ENCODE results near the gene SKP1. TPM values are rescaled to one million over a fixed set of nuclear protein-coding genes. Genes with fewer than 3 reads are reported as not detected.

The SKP1 gene
- total RNA-seq, 1 experiment from 2014 or later: 348 TPM

GRCh38 chr5:134142806-134143205, 33.9 kb downstream of the SKP1 start:
- Mint-ChIP-seq H3K4me3 (no peak overlapping the region), H3K27me3 (ENCODE audit: low read depth) (no peaks in the 10 kb centered on the region), H3K9me3 (no peaks in the 10 kb centered on the region), H3K4me1 (peaks cover 7 to 16% of the 10 kb centered on the region in 2 experiments; a peak in 3 of 4 replicates), H3K27ac (0 out of 7 replicates have a peak overlapping the region, but pooled peaks of 1 of the 3 experiments have one; percentile 23), H3K36me3 (ENCODE audit: insufficient read depth in 1 of 3, low read depth in 3 of 3) (peaks cover 9 to 48% (median 36%) of the 10 kb centered on the region in 3 experiments; a peak in 6 of 7 replicates)
- H3K27ac ChIP-seq (ENCODE audit: insufficient read length, low read depth, low read length): no peak overlapping the region
- no peak overlapping the region for H4K8ac ChIP-seq (replicated peaks; ENCODE audit: insufficient read length, low read depth, low read length)
- H2AFZ ChIP-seq (ENCODE audit: low read length): no peak overlapping the region
- H3K4me1 ChIP-seq (ENCODE audit: insufficient read depth, low read length): no peaks in the 10 kb centered on the region
- H3K79me1 ChIP-seq (ENCODE audit: insufficient read depth, low read depth, low read length, poor library complexity, severe bottlenecking): peaks cover 6% of the 10 kb centered on the region
- H3K18ac ChIP-seq (ENCODE audit: insufficient read length, low read depth, low read length): no peak overlapping the region
- H4K5ac ChIP-seq (ENCODE audit: insufficient read length, low read depth, low read length): no peak overlapping the region
- no peak overlapping the region for H2BK5ac ChIP-seq (ENCODE audit: insufficient read length, low read length)
- H2BK120ac ChIP-seq (ENCODE audit: low read depth, low read length, poor library complexity, severe bottlenecking): no peak overlapping the region
- no peaks in the 10 kb centered on the region for H3K9me3 ChIP-seq (ENCODE audit: control insufficient read depth, low read depth, low read length)
- H3K79me2 ChIP-seq (ENCODE audit: insufficient read depth, low read length): no peaks in the 10 kb centered on the region
- no peak overlapping the region for H3K4ac ChIP-seq (ENCODE audit: low read depth, low read length)
- H3T11ph ChIP-seq (ENCODE audit: low read length): no peak overlapping the region
- H3K56ac ChIP-seq (ENCODE audit: insufficient read length, low read depth, low read length): no peak overlapping the region
- H2AK5ac ChIP-seq (ENCODE audit: insufficient read length, low read length): no peak overlapping the region
- no peak overlapping the region for H3K4me2 ChIP-seq (ENCODE audit: insufficient read depth, insufficient read length, low read length)
- no peaks in the 10 kb centered on the region for H3K27me3 ChIP-seq (ENCODE audit: insufficient read depth, low read length)
- no peak overlapping the region for H2BK20ac ChIP-seq (ENCODE audit: low read depth, low read length, poor library complexity, severe bottlenecking)
- TF ChIP-seq, protein P1, sequence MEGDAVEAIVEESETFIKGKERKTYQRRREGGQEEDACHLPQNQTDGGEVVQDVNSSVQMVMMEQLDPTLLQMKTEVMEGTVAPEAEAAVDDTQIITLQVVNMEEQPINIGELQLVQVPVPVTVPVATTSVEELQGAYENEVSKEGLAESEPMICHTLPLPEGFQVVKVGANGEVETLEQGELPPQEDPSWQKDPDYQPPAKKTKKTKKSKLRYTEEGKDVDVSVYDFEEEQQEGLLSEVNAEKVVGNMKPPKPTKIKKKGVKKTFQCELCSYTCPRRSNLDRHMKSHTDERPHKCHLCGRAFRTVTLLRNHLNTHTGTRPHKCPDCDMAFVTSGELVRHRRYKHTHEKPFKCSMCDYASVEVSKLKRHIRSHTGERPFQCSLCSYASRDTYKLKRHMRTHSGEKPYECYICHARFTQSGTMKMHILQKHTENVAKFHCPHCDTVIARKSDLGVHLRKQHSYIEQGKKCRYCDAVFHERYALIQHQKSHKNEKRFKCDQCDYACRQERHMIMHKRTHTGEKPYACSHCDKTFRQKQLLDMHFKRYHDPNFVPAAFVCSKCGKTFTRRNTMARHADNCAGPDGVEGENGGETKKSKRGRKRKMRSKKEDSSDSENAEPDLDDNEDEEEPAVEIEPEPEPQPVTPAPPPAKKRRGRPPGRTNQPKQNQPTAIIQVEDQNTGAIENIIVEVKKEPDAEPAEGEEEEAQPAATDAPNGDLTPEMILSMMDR (conservative IDR thresholded peaks at IDR 0.05): no peak
- H4K20me1 ChIP-seq (ENCODE audit: control insufficient read depth, insufficient read depth, insufficient read length): peaks cover 4% of the 10 kb centered on the region
- H2BK12ac ChIP-seq (ENCODE audit: insufficient read length, low read depth, low read length): no peak overlapping the region
- no peak overlapping the region for H3K14ac ChIP-seq (ENCODE audit: insufficient read depth, low read length)
- no CpG with 5 or more reads among the region's 12 CpGs for WGBS (ENCODE audit: extremely low coverage, insufficient read length, low lambda C conversion rate)
- no peaks in the 10 kb centered on the region for H3K23me2 ChIP-seq (ENCODE audit: insufficient read length, low read depth, low read length, poor library complexity, severe bottlenecking)
- DNase-seq: peak; percentile 13
- no peak overlapping the region for H3K23ac ChIP-seq (ENCODE audit: insufficient read length, low read depth, low read length)
- no peak overlapping the region for H4K91ac ChIP-seq (ENCODE audit: insufficient read length, low read depth, low read length)
- H2BK15ac ChIP-seq (ENCODE audit: low read depth, low read length): no peak overlapping the region
- no peak overlapping the region for H3K9ac ChIP-seq (ENCODE audit: extremely low read depth, insufficient read length, low read length)
